ENCODE measurements around the gene GRIN2C.

DNA sequence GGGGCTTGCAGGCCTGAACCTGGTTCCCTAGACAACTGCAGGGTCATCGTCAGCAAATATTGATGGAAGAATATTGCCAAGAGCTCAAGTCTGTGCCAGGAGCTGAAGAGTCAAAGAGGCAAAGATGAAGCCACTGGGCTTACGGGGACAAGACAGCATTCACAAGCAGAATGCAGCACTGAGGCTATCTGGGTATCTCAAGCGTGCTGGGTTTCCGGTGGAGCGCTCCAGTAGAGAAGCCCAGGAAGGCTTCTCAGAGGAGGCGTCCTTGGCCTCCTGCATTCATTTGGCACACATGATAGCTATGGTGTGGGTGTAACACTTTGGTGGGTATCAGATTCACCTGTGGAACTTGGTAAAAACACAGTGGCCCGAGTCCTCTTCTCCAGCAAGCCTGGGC is 30.9 kb upstream of the GRIN2C start:
- TF ChIP-seq POLR2AphosphoS5 (IDR thresholded peaks at IDR 0.05; ENCODE audit: borderline replicate concordance, low read depth, low read length) = no peak
- TF ChIP-seq EZH2 (IDR thresholded peaks at IDR 0.05) = no peak
- TF ChIP-seq FOXP2 (optimal IDR thresholded peaks at IDR 0.05; ENCODE audit: control extremely low read depth, extremely low read length, insufficient read depth) = no peak

Measured in SK-N-MC (cell line).